ENCODE results near the gene COL28A1. TPM values are rescaled to one million over a fixed set of nuclear protein-coding genes. Genes with fewer than 3 reads are reported as not detected.

COL28A1 gene
- total and polyA plus RNA-seq, 4 donors: 0.05 to 0.50 (median 0.18) TPM

DNA sequence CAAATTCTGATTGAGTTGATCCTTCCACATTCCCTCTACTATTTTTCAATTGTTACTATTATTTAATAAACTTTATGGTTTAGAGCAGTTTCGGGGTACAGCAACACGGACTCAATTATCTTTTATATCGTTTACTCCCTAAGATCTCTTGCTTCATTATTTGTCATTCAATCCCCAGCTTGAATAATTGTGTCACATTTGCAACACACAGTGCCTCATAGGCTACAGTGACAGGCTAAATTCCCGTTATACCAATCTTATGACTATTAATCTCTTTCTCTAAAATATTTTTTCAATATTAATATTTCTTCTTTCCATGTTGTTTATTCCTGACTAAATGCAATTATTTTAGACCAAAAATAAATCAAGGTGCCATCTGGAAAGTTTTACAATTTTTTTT lies 4.0 kb upstream of the COL28A1 start (continued):
- TF ChIP-seq EGR1 (IDR thresholded peaks at IDR 0.05; ENCODE audit: low read depth in 2 of 2): no peak

DNA sequence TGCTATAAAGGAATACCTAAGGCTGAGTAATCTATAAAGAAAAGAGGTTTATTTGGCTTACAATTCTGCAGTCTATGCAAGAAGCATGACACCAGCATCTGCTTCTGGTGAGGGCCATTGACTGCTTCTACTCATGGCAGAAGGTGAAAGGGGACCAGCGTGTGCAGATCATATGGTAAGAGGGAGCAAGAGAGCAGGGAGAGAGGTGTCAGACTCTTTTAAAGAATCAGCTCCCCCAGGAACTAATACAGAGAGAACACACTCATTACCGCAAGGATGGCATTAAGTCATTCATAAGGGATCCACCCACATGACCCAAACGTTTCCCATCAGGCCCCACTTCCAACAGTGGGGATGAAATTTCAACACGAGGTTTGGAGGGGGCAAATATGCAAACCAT lies 3.5 kb upstream of the COL28A1 start:
- no peaks in the 10 kb centered on the region for H3K36me3 ChIP-seq (ENCODE audit: control insufficient read depth in 4 of 4, insufficient read depth in 3 of 4, low read depth in 1 of 4, low read length in 3 of 4)
- TF ChIP-seq NR2F2 (IDR thresholded peaks at IDR 0.05) (no peak), YY1 (IDR thresholded peaks at IDR 0.05) (no peak), JUND (IDR thresholded peaks at IDR 0.05) (no peak), FOXA2 (IDR thresholded peaks at IDR 0.05) (no peak)
- TF ChIP-seq, protein P1, sequence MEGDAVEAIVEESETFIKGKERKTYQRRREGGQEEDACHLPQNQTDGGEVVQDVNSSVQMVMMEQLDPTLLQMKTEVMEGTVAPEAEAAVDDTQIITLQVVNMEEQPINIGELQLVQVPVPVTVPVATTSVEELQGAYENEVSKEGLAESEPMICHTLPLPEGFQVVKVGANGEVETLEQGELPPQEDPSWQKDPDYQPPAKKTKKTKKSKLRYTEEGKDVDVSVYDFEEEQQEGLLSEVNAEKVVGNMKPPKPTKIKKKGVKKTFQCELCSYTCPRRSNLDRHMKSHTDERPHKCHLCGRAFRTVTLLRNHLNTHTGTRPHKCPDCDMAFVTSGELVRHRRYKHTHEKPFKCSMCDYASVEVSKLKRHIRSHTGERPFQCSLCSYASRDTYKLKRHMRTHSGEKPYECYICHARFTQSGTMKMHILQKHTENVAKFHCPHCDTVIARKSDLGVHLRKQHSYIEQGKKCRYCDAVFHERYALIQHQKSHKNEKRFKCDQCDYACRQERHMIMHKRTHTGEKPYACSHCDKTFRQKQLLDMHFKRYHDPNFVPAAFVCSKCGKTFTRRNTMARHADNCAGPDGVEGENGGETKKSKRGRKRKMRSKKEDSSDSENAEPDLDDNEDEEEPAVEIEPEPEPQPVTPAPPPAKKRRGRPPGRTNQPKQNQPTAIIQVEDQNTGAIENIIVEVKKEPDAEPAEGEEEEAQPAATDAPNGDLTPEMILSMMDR (IDR thresholded peaks at IDR 0.05; ENCODE audit: low read depth, low read length, missing input control): no peak
- no peak overlapping the region for H3K27ac ChIP-seq (ENCODE audit: low read depth in 1 of 2, low read length in 2 of 2)
- 76% methylated on average over 4 of the region's 4 CpGs for WGBS
- no peak for DNase-seq (ENCODE audit: low spot score)
- H3K4me1 ChIP-seq (ENCODE audit: control insufficient read depth in 4 of 4, insufficient read depth in 4 of 4, low read length in 3 of 4): peaks cover 4 to 11% (median 7%) of the 10 kb centered on the region in 4 donors
- no peaks in the 10 kb centered on the region for H3K27me3 ChIP-seq (ENCODE audit: control insufficient read depth in 4 of 4, insufficient read depth in 4 of 4, low read length in 3 of 4)
- no peak overlapping the region for H3K4me3 ChIP-seq (ENCODE audit: low read depth in 1 of 3, low read length in 3 of 3)
- H3K9ac ChIP-seq (ENCODE audit: low read depth in 1 of 2, low read length in 2 of 2): no peak overlapping the region
- H3K9me3 ChIP-seq (ENCODE audit: control insufficient read depth in 4 of 4, low read length in 3 of 4): no peaks in the 10 kb centered on the region

DNA sequence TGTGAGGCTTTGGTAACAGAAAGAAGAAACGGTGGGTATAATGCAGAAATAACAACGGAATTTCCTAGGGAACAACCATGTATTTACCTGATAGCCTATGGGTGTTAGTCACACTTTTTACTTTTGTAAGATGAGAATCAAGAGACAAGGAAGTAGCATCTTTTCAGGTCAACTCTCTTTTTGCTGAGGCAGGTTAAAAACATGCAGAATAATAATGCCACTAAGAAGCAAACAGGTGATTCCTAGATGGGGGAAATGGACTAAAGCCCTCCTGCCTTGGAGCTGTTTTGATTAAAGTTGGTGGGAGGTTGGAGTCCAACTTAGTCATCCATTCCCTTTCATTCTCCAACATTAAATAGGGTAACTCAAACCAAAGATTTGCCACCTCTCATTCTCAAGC lies 2.0 kb upstream of the COL28A1 start:
- 84% methylated on average over 2 of the region's 2 CpGs for WGBS

More for the DNA sequence above, 2.0 kb upstream of the COL28A1 start:
- DNase-seq (ENCODE audit: low spot score): no peak
- Histone ChIP-seq H3K4me3 (ENCODE audit: low read depth in 1 of 3, low read length in 3 of 3) (no peak overlapping the region), H3K9me3 (ENCODE audit: control insufficient read depth in 4 of 4, low read length in 3 of 4) (no peaks in the 10 kb centered on the region), H3K4me1 (ENCODE audit: control insufficient read depth in 4 of 4, insufficient read depth in 4 of 4, low read length in 3 of 4) (peaks cover 3 to 9% (median 6%) of the 10 kb centered on the region in 4 donors), H3K27me3 (ENCODE audit: control insufficient read depth in 4 of 4, insufficient read depth in 4 of 4, low read length in 3 of 4) (no peaks in the 10 kb centered on the region), H3K36me3 (ENCODE audit: control insufficient read depth in 4 of 4, insufficient read depth in 3 of 4, low read depth in 1 of 4, low read length in 3 of 4) (no peaks in the 10 kb centered on the region), H3K9ac (ENCODE audit: low read depth in 1 of 2, low read length in 2 of 2) (no peak overlapping the region), H3K27ac (ENCODE audit: low read depth in 1 of 2, low read length in 2 of 2) (no peak overlapping the region)
- TF ChIP-seq FOXA1 (IDR thresholded peaks at IDR 0.05): no peak
- TF ChIP-seq HNF4G (IDR thresholded peaks at IDR 0.05): no peak
- TF ChIP-seq, protein P1 (IDR thresholded peaks at IDR 0.05; ENCODE audit: low read depth, low read length, missing input control): no peak
- no peak for TF ChIP-seq EGR1 (IDR thresholded peaks at IDR 0.05; ENCODE audit: low read depth in 2 of 2)
- TF ChIP-seq, protein P2, sequence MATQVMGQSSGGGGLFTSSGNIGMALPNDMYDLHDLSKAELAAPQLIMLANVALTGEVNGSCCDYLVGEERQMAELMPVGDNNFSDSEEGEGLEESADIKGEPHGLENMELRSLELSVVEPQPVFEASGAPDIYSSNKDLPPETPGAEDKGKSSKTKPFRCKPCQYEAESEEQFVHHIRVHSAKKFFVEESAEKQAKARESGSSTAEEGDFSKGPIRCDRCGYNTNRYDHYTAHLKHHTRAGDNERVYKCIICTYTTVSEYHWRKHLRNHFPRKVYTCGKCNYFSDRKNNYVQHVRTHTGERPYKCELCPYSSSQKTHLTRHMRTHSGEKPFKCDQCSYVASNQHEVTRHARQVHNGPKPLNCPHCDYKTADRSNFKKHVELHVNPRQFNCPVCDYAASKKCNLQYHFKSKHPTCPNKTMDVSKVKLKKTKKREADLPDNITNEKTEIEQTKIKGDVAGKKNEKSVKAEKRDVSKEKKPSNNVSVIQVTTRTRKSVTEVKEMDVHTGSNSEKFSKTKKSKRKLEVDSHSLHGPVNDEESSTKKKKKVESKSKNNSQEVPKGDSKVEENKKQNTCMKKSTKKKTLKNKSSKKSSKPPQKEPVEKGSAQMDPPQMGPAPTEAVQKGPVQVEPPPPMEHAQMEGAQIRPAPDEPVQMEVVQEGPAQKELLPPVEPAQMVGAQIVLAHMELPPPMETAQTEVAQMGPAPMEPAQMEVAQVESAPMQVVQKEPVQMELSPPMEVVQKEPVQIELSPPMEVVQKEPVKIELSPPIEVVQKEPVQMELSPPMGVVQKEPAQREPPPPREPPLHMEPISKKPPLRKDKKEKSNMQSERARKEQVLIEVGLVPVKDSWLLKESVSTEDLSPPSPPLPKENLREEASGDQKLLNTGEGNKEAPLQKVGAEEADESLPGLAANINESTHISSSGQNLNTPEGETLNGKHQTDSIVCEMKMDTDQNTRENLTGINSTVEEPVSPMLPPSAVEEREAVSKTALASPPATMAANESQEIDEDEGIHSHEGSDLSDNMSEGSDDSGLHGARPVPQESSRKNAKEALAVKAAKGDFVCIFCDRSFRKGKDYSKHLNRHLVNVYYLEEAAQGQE (IDR thresholded peaks at IDR 0.05): no peak
- no peak for TF ChIP-seq HNF4A (conservative IDR thresholded peaks at IDR 0.05)
- TF ChIP-seq JUND (IDR thresholded peaks at IDR 0.05): no peak
- TF ChIP-seq NR2F2 (IDR thresholded peaks at IDR 0.05): no peak
- TF ChIP-seq YY1 (IDR thresholded peaks at IDR 0.05): no peak
- no peak for TF ChIP-seq GABPA (IDR thresholded peaks at IDR 0.05 in 1 of 2, conservative IDR thresholded peaks at IDR 0.05 in 1 of 2)
- TF ChIP-seq SP1 (IDR thresholded peaks at IDR 0.05): no peak
- no peak for TF ChIP-seq FOXA2 (IDR thresholded peaks at IDR 0.05)
- TF ChIP-seq RAD21 (IDR thresholded peaks at IDR 0.05): no peak

All from liver (tissue), 9 donors.